Stimulated activated CD4-positive, alpha-beta T cell treated with anti-CD3 and anti-CD28 coated beads, Interleukin-15, amount 100 ng/mL, for 1 hour (primary cell): ENCODE measurements around the gene TBC1D19.
"Not testable (repeated sequence)": the region's sequence is repeated elsewhere in the genome, so short reads cannot be mapped to it uniquely, and the experiment has no call there.

Experiments
- DNase-seq, 2 donors: peaks; one replicate each; pipeline ENCODE4 v3.0.0-alpha.2; 2020; ENCODE audit warnings: low read depth in 1 of 2, low spot score in 1 of 2

The TBC1D19 gene

GRCh38 chr4:26594778-26595177 lies 10.9 kb downstream of the TBC1D19 start:
- no peak for DNase-seq

DNA sequence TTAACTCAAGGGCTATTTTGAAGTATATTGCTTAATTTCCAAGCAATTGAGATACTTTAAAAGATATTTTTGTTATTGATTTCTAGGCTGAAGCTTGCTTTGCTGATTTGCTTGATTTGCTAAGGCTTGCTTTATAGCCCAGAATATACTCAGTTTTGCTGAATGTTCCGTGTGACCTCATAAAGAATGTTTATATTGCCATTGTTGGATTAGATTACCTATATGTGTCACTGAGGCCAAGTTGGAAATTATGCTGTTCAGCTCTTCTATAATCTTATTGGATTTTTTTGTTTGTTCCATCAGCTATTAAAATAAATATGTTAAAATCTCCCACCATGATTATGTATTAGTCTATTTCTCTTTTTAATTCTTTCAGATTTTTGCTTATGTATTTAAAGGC lies 13.0 kb downstream of the TBC1D19 start:
- DNase-seq: no peak

DNA sequence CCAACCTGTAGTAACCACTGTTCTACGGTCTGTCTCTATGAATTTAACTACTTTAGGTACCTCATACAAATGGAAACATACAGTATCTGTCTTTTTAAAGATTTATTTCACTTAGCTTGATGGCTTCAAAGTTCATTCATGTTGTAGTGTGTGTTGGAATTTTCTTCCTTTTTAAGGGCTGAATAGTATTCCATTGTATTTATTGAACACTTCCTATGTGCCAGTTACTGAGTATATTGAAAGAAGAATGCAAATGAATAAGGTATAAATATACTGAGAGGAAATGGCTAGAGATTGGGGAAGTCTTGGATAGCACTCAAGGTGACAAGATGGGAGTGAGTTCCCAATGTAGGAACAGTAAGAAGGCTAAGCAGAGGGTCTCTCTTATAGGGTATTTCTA lies 17.3 kb downstream of the TBC1D19 start:
- no peak for DNase-seq

DNA sequence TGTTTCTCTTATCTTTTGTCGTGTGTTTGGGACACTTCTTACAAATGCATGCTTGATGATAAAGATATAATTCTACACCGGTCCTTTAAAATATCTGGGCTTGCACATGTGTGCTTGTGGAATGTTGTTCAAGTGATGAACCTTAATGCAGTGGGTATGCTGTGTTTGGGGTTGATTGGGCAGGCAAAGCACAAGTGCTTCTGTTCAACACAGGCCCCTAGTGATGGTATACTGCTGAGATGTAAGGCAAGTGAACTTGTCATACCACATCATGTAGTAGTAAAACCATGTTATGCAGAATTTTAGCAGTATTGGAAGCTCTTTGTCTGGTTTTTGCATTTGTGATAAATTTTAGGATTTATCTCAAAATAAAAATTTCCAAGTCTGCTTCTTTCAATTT lies 23.9 kb downstream of the TBC1D19 start:
- no peak for DNase-seq

- no peak for DNase-seq
Measured at GRCh38 chr4:26609391-26609790, 25.5 kb downstream of the TBC1D19 start.

DNA sequence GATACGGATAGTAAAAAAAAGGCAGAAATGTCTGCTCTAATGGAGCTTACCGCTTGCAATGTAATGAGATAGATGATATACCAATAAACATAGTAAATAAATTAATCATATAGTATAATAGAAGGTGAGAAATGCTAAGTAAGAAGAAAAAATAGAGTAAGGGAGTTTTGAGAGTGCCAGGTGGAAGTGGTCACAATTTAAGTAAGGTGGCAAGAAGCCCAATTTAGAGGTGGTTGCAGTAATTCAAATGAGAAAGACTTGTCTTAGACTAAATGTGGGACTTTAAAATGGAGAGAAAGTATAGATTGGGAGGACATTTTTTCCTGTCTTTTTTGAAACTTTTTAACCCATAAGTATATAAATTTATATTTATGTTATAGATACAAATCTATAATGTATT lies 26.0 kb downstream of the TBC1D19 start:
- no peak for DNase-seq

DNA sequence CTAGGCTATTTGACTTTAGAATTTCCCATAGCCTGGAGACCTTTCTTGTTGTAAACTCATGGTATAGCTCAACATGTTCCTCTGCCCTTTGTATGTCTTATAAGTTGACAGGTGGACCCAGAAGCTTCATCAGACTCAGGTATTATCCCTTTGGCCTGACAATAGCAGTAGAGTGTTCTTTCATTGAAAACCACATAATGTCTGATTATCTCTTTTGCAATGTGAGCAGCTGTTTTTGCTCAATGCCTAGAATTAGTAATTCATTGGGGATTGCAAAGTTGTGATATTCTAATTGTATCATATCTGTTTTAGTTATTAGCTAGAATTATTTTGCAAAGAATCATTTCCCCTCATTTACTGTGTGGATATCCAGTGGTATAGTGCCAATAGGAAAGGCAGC lies 27.5 kb downstream of the TBC1D19 start:
- DNase-seq: no peak

- no peak for DNase-seq
Measured at GRCh38 chr4:26611885-26612284, 28.0 kb downstream of the TBC1D19 start.

DNA sequence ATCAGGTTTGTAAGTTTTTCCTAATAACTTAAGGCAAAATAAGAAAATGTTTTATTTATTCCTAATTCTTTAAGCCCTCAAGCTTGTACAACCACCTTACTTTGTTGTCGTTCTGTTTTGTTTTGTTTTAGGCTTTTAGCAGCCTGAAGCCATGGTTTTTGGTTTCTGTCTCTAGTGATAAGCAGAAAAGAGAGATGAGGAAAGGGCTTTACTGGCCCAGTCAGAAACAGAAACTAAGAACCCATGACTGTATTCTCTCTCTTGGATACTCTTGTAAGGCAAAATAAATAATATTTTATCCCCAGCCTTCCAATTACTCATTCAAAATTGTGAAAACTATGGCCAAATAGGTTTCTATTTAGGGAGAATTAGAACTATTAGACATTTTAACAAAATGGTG lies 29.4 kb downstream of the TBC1D19 start:
- DNase-seq: no peak

- DNase-seq: no peak
Measured at GRCh38 chr4:26613735-26614134, 29.9 kb downstream of the TBC1D19 start.

DNA sequence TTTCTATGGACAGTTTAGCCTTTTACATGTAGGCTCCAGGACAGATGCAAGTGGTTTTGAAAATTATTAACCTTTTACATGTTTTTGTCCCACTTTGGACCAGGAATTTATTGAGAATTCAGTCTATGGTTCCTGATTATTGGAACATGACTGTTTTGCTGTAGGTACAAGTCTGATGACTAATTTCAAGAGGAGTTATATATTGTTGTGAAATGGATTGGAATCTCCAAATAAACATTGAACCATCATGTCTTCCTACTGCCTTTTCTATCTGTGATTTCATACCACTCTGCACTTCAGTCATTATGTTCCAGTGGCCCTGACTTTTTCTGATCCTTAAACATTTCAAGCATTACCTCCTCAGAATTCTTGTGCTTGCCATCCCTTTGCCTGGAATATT lies 35.9 kb downstream of the TBC1D19 start:
- no peak for DNase-seq

DNA sequence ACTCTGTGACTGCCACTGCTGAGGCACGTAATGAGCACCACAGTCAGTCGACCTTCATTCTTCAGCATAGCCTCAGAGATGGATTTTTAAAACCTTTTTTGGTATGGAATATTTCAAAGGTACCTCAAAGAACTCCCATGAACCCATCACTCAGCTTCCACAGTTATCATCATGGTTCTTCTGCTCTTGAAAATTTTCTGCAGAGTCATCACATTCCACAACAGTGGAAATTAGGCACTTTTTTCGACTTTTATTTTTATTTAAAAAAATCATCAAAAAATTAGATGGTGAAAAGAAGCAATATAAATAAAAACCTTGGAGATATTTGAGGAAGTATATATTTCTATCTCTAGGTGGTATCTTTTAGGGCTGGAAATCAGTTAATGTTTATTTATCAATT lies 37.5 kb downstream of the TBC1D19 start:
- no peak for DNase-seq

DNA sequence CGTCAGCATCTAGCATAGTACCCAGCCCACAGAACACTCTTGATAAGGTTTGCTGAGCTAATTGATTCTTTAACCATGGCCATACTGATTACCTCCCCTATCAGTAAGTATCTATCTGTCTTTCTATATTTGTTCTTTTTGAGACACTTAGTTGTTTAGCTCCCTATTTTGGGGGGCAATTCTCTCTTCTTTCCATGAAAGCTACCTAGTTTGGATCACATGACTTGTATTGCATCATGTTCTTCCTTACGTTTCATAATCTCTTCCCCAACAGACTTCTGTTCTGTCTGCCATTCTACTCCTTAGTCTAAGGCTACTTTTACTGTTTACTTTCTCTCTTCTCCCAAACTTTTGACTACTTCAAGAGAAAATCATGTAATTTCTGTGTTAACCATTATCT lies 39.0 kb downstream of the TBC1D19 start:
- no peak for DNase-seq

DNA sequence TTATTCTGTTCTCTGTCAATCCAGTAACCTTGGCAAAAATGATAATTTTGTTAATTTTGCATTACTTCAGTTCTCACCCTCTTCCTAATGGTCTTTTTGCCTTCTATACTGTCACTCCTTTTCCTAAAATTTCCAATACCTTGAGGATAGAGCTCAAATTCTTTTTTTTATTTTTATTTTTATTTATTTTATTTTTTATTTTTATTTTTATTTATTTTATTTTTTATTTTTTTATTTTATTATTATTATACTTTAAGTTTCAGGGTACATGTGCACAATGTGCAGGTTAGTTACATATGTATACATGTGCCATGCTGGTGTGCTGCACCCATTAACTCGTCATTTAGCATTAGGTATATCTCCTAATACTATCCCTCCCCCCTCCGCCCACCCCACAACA lies 42.8 kb downstream of the TBC1D19 start:
- not testable (repeated sequence) for DNase-seq

- DNase-seq: no peak
Measured at GRCh38 chr4:26632916-26633315, 49.0 kb downstream of the TBC1D19 start.

DNA sequence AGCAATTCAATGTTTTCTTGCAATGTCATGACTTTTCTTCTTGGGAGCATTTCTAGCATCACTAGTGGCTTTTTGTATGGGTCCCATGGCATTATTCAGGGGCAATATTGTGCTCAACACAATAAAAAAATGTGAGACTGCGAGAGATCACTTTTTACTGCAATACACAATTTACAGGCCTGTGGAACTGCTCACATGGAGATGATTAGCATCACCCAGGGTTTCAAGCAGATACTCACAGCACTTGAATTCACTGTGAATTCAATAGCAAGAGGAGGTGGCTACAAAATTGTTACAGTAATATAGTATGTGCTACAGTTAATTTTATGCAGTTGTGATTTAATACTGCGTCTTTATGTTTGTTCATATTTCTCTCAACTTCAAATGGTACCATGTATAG lies 50.4 kb downstream of the TBC1D19 start:
- DNase-seq: no peak

- no peak for DNase-seq
Measured at GRCh38 chr4:26636458-26636857, 52.6 kb downstream of the TBC1D19 start.

DNA sequence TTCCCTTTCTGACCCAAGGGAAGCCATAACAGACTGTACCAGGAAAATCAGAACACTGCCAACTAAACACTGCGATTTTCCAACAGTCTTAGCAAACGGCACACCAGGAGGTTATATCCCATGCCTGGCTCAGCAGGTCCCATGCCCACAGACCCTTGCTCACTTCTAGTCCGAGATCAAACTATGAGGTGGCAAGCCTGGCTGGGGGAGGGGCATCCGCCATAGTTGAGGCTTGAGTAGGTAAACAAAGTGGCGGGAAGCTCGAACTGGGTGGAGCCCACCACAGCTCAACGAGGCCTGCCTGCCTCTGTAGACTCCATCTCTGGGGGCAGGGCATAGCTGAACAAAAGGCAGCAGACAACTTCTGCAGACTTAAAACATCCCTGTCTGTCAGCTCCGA lies 56.8 kb downstream of the TBC1D19 start:
- not testable (repeated sequence) for DNase-seq

DNA sequence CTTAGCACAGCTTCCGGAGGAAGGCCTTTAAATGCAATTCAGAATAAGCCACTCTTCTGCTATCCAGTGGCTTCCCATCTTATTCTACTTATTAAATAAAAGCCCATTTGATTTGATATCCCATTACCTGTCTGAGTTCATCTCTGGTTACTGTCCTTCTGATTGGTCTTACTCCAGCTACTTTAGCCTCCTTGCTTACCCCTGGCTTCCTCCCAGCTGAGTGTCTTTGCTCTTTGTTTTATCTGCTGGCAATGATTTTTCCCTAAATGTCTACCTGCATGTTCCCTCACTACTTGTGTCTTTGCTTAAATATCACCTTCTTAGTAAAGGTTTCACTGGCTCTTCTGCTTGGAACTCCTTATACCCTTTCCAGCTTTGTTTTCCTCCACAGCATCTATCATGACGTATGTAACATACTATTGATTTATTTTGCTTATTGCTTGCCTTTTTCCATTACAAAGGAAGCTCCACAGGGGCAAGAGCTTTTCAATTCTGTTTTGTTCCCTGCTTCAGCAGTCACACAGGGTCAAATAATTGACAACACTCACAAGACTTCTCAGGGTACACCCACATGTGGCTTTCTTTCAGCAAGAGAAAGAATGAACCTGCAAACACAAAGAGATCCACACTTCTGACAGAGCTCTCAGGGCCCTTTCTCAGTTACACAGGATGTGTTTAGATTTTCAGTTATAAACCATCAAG lies 63.8 kb downstream of the TBC1D19 start:
- no peak for DNase-seq

DNA sequence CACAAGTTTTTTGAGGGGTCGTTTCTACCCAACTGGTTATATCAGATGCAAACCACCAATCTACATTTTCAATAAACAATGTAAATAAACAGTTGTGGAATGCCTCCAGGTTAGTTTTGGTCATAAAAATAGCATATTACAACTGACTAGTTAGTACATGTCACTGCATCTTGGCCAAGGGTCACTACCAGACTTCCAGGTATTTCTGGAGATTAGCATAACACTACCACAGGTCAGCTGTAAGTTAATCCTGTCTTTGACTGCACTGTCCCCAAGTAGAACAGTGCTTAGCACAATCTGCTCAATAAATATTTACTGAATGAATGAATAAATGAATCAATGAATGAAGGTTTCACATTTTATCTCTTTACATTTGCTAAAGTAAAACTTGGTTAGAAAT lies 64.4 kb downstream of the TBC1D19 start:
- DNase-seq: no peak

- DNase-seq: no peak
Measured at GRCh38 chr4:26660261-26660660, 76.4 kb downstream of the TBC1D19 start.

DNA sequence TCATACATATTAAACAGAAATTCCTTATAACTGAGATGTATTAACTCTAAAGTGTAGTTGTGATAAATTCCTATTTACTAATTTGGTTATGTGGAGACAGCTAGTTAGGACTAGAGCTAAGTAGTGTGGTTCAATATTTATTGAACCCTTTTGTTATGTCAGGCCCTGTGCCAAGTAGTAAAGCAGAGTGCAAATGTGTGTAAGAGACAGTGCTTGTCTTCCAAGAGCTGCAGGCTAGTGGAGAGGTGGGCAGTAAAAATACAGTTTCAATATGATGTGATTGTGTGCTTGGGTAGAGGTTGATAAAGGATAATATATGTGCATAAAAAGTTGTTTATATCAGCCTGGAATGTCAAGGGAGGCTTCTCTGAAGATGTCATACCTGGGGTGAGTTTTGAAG lies 80.0 kb downstream of the TBC1D19 start:
- no peak for DNase-seq

- no peak for DNase-seq
Measured at GRCh38 chr4:26670903-26671537, 87.1 kb downstream of the TBC1D19 start.
